GM12878 (cell line): ENCODE data around the gene GSG1L. TPM values are rescaled to one million over a fixed set of nuclear protein-coding genes. Genes with fewer than 3 reads are reported as not detected.

Source experiments
- HCFC1 ChIP-seq: fragments of 150-350 bp; IDR thresholded peaks from 2 replicates; pipeline ENCODE4 v1.6.1; 2014; ENCODE audit warnings: low read length
- ZNF207 ChIP-seq: fragments of 450-650 bp; IDR thresholded peaks from 2 replicates; pipeline ENCODE4 v1.6.1; 2014; ENCODE audit warnings: antibody characterized with exemption, mild to moderate bottlenecking, borderline replicate concordance
- polyA plus RNA-seq, 11 experiments: library from polyadenylated mRNA; depleted of rRNA in 4 of 11; unstranded in 6 of 11; stranded (reverse) in 5 of 11; fragments of >200 nt; fragmentation: Nextera tagmentation in 4 of 11; fragmentation: Illumina TruSeq in 1 of 11; extraction: Ambion mirVana in 4 of 11; extraction: Trizol in 1 of 11; gene quantifications; 1 replicate in 1 of 11; 2 replicates in 10 of 11; pipeline versions ENCODE4 v1.2.1 to v1.2.3, GENCODE V29; 2011 to 2016; ENCODE audit warnings: inconsistent platforms in 2 of 11, missing spikeins in 2 of 11, low read depth in 1 of 11
- total RNA-seq, 4 experiments: library from RNA; depleted of rRNA in 3 of 4; stranded (reverse); fragments of >200 nt in 3 of 4; fragmentation: Illumina TruSeq in 1 of 4; extraction: Trizol in 1 of 4; gene quantifications; 2 replicates each; pipeline versions ENCODE4 v1.2.1 to v1.2.3, GENCODE V29; 2013 to 2021
- TF ChIP-seq, protein P1 (sequence below): fragments of 450-650 bp; formaldehyde crosslinking; IDR thresholded peaks from 2 replicates; pipeline ENCODE4 v1.5.0; 2022; ENCODE audit warnings: mild to moderate bottlenecking, missing genetic modification characterization
- TF ChIP-seq, protein P2 (sequence below): IDR thresholded peaks from 2 replicates; pipeline ENCODE4 v1.6.1; 2012; ENCODE audit warnings: low read depth, low read length, improper control_type of control experiment
- TF ChIP-seq, protein P3 (sequence below): fragments of 450-650 bp; formaldehyde crosslinking; IDR thresholded peaks from 2 replicates; pipeline ENCODE4 v1.4.0; 2022; ENCODE audit warnings: mild to moderate bottlenecking, moderate library complexity

Gene GSG1L
- total and polyA plus RNA-seq, 10 of the 15 experiments (the other 5 are each of a cell fraction or from before 2014, with no cell fraction given): not detected

DNA sequence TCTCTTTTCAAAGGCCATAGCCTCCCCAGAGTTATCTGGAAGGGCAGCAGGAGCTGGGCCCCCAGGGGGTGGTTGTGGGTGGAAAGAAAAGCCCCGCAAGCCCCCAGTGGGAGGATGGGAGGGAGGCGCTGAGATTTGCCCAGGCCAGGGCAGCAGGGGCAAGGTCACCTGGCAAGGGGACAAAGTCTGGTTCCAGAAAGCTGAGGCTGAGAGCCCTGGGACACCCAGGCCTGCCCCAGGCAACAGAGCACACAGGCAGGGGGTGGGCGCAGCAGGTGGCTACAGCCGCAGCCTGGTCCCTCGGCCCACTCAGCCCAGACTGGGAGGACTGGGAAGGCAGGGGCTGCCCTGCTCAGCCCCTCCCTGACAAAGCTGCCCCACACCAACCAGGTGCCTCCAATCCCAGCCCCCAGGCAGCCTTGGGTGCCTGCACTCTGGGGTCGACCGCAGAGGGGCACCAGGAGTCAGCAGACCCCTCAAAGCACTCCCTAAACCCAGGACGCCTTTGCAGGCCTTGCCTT is 23.7 kb upstream of the GSG1L start (continued):
- TF ChIP-seq, protein P1, sequence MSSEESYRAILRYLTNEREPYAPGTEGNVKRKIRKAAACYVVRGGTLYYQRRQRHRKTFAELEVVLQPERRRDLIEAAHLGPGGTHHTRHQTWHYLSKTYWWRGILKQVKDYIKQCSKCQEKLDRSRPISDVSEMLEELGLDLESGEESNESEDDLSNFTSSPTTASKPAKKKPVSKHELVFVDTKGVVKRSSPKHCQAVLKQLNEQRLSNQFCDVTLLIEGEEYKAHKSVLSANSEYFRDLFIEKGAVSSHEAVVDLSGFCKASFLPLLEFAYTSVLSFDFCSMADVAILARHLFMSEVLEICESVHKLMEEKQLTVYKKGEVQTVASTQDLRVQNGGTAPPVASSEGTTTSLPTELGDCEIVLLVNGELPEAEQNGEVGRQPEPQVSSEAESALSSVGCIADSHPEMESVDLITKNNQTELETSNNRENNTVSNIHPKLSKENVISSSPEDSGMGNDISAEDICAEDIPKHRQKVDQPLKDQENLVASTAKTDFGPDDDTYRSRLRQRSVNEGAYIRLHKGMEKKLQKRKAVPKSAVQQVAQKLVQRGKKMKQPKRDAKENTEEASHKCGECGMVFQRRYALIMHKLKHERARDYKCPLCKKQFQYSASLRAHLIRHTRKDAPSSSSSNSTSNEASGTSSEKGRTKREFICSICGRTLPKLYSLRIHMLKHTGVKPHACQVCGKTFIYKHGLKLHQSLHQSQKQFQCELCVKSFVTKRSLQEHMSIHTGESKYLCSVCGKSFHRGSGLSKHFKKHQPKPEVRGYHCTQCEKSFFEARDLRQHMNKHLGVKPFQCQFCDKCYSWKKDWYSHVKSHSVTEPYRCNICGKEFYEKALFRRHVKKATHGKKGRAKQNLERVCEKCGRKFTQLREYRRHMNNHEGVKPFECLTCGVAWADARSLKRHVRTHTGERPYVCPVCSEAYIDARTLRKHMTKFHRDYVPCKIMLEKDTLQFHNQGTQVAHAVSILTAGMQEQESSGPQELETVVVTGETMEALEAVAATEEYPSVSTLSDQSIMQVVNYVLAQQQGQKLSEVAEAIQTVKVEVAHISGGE: no peak
- TF ChIP-seq ZNF207: no peak
- TF ChIP-seq, protein P2, sequence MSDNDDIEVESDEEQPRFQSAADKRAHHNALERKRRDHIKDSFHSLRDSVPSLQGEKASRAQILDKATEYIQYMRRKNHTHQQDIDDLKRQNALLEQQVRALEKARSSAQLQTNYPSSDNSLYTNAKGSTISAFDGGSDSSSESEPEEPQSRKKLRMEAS: no peak
- no peak for TF ChIP-seq HCFC1
- TF ChIP-seq, protein P3, sequence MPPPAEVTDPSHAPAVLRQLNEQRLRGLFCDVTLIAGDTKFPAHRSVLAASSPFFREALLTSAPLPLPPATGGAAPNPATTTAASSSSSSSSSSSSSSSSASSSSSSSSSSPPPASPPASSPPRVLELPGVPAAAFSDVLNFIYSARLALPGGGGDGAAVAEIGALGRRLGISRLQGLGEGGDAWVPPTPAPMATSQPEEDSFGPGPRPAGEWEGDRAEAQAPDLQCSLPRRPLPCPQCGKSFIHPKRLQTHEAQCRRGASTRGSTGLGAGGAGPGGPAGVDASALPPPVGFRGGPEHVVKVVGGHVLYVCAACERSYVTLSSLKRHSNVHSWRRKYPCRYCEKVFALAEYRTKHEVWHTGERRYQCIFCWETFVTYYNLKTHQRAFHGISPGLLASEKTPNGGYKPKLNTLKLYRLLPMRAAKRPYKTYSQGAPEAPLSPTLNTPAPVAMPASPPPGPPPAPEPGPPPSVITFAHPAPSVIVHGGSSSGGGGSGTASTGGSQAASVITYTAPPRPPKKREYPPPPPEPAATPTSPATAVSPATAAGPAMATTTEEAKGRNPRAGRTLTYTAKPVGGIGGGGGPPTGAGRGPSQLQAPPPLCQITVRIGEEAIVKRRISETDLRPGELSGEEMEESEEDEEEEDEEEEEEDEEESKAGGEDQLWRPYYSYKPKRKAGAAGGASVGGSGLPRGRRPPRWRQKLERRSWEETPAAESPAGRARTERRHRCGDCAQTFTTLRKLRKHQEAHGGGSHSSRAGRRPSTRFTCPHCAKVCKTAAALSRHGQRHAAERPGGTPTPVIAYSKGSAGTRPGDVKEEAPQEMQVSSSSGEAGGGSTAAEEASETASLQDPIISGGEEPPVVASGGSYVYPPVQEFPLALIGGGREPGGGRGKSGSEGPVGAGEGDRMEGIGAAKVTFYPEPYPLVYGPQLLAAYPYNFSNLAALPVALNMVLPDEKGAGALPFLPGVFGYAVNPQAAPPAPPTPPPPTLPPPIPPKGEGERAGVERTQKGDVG (CRISPR knock-in tag): no peak
